GM23338 (cell line): ENCODE data around the gene PSMB2. TPM values are rescaled to one million over a fixed set of nuclear protein-coding genes. Genes with fewer than 3 reads are reported as not detected.
"Not testable (repeated sequence)": the region's sequence is repeated elsewhere in the genome, so short reads cannot be mapped to it uniquely, and the experiment has no call there.

Source experiments
- ATAC-seq: fragments of 200-7000 bp; cut with Tn5 transposase; 3 replicates; pipeline ENCODE4 v1.9.1; 2020
- DNase-seq: peaks from one replicate; pipeline ENCODE4 v3.0.0-alpha.2; 2015; ENCODE audit warnings: low spot score
- H2AFZ ChIP-seq: fragments of 200-600 bp; sonication (generic); 2 replicates; pipeline ENCODE4 v1.8.0; 2016; ENCODE audit warnings: antibody characterized with exemption, mild to moderate bottlenecking, moderate library complexity
- H3F3A ChIP-seq: fragments of 200-600 bp; sonication (generic); replicated peaks from 2 replicates; pipeline ENCODE4 v1.8.0; 2017; ENCODE audit warnings: antibody characterized with exemption, mixed run types, low read depth
- H3K27ac ChIP-seq: fragments of 200-600 bp; sonication (generic); 2 replicates; pipeline ENCODE4 v1.6.1; 2016; ENCODE audit warnings: low read depth
- H3K27me3 ChIP-seq: fragments of 200-600 bp; sonication (generic); 2 replicates; pipeline ENCODE4 v1.8.0; 2016; ENCODE audit warnings: mild to moderate bottlenecking, mixed run types, moderate library complexity; ENCODE audit not compliant: insufficient read depth
- H3K36me3 ChIP-seq: fragments of 200-600 bp; sonication (generic); 2 replicates; pipeline ENCODE4 v1.8.0; 2016; ENCODE audit warnings: mild to moderate bottlenecking; ENCODE audit not compliant: insufficient read depth
- H3K4me1 ChIP-seq: fragments of 200-600 bp; sonication (generic); 2 replicates; pipeline ENCODE4 v1.8.0; 2016; ENCODE audit warnings: mild to moderate bottlenecking, moderate library complexity; ENCODE audit not compliant: insufficient read depth
- H3K4me2 ChIP-seq: fragments of 200-600 bp; sonication (generic); 2 replicates; pipeline ENCODE4 v1.7.1; 2017; ENCODE audit warnings: mixed run types
- H3K4me3 ChIP-seq: fragments of 200-600 bp; sonication (generic); 2 replicates; pipeline ENCODE4 v1.6.1; 2016; ENCODE audit warnings: mixed run types
- H3K79me2 ChIP-seq: fragments of 200-600 bp; sonication (generic); replicated peaks from 2 replicates; pipeline ENCODE4 v1.8.0; 2017; ENCODE audit warnings: mild to moderate bottlenecking; ENCODE audit not compliant: insufficient read depth
- H3K9me2 ChIP-seq: fragments of 200-600 bp; sonication (generic); 2 replicates; pipeline ENCODE4 v1.8.0; 2017; ENCODE audit not compliant: insufficient read depth
- H4K20me1 ChIP-seq: fragments of 200-600 bp; sonication (generic); replicated peaks from 2 replicates; pipeline ENCODE4 v1.8.0; 2017; ENCODE audit warnings: mild to moderate bottlenecking; ENCODE audit not compliant: insufficient read depth
- H3K27ac Mint-ChIP-seq: 2 replicates; pipeline ENCODE4 v1.8.0; 2020; ENCODE audit warnings: inconsistent platforms, mild to moderate bottlenecking, moderate library complexity, mixed read lengths
- H3K27me3 Mint-ChIP-seq: 3 replicates; pipeline ENCODE4 v1.8.0; 2022; ENCODE audit warnings: low read depth, mild to moderate bottlenecking, moderate library complexity, mixed read lengths, inconsistent platforms; ENCODE audit not compliant: insufficient read depth, poor library complexity
- H3K36me3 Mint-ChIP-seq: 3 replicates; pipeline ENCODE4 v1.8.0; 2021; ENCODE audit warnings: low read depth, mild to moderate bottlenecking, inconsistent platforms, moderate library complexity, mixed read lengths
- H3K4me1 Mint-ChIP-seq: 3 replicates; pipeline ENCODE4 v1.8.0; 2020; ENCODE audit warnings: mild to moderate bottlenecking, inconsistent platforms, mixed read lengths
- H3K4me3 Mint-ChIP-seq: 3 replicates; pipeline ENCODE4 v1.8.0; 2021; ENCODE audit warnings: moderate library complexity, mild to moderate bottlenecking, inconsistent platforms, mixed read lengths
- H3K9me3 Mint-ChIP-seq: 3 replicates; pipeline ENCODE4 v1.8.0; 2020; ENCODE audit warnings: moderate library complexity, mild to moderate bottlenecking, inconsistent platforms, mixed read lengths
- CREB1 ChIP-seq: fragments of 250-450 bp; sonication (Bioruptor Pico); IDR thresholded peaks from 2 replicates; pipeline ENCODE4 v1.5.0; 2020; ENCODE audit warnings: low read depth, mild to moderate bottlenecking, moderate library complexity
- CTCF ChIP-seq, 2 experiments: fragments of 200-600 bp in 1 of 2; sonication (generic) in 1 of 2; conservative IDR thresholded peaks; 2 replicates each; pipeline versions ENCODE4 v1.5.1 to v1.6.1; 2016 to 2017; ENCODE audit warnings: antibody characterized with exemption in 2 of 2, low read depth in 2 of 2, mild to moderate bottlenecking in 2 of 2, moderate library complexity in 1 of 2
- ETS1 ChIP-seq: IDR thresholded peaks from 2 replicates; pipeline ENCODE4 v1.6.1; 2016; ENCODE audit warnings: antibody characterized with exemption
- EZH2 ChIP-seq: fragments of 200-600 bp; sonication (generic); IDR thresholded peaks from one replicate; pipeline ENCODE4 v1.8.0; 2017; ENCODE audit warnings: antibody characterized with exemption, mild to moderate bottlenecking, low read depth; ENCODE audit not compliant: unreplicated experiment
- NANOG ChIP-seq: IDR thresholded peaks from 2 replicates; pipeline ENCODE4 v1.6.1; 2016; ENCODE audit warnings: antibody characterized with exemption, borderline replicate concordance
- REST ChIP-seq: IDR thresholded peaks from one replicate; pipeline ENCODE4 v1.6.1; 2018; ENCODE audit warnings: antibody characterized with exemption; ENCODE audit not compliant: unreplicated experiment
- STAT1 ChIP-seq: IDR thresholded peaks from one replicate; pipeline ENCODE4 v1.6.1; 2016; ENCODE audit warnings: antibody characterized with exemption; ENCODE audit not compliant: unreplicated experiment
- polyA plus RNA-seq: library from polyadenylated mRNA; unstranded; fragments of >200 nt; fragmentation: Nextera tagmentation; extraction: Ambion mirVana; gene quantifications from 2 replicates; pipeline ENCODE4 v1.2.1, GENCODE V29; 2016
- total RNA-seq: library from RNA; depleted of rRNA; stranded (reverse); fragments of >200 nt; shearing (Covaris generic); gene quantifications from 2 replicates; pipeline ENCODE4 v1.2.3, GENCODE V29; 2014

PSMB2 gene
- total and polyA plus RNA-seq, 2 experiments from 2014 or later = 68.2 to 147 TPM

GRCh38 chr1:35576766-35577070, 64.6 kb downstream of the PSMB2 start:
- H3F3A ChIP-seq = peaks cover 27% of the 10 kb centered on the region
- H3K9me3 Mint-ChIP-seq, ATAC-seq, H3K36me3 Mint-ChIP-seq, H3K27ac Mint-ChIP-seq, DNase-seq, H3K79me2 ChIP-seq, H3K27ac ChIP-seq, H4K20me1 ChIP-seq, H3K9me2 ChIP-seq, H3K36me3 ChIP-seq: not testable (repeated sequence)
- peaks cover 32% of the 10 kb centered on the region for H3K4me1 Mint-ChIP-seq
- peak overlapping the region; percentile 84 for H3K4me3 ChIP-seq
- peak overlapping the region; percentile 98 for H2AFZ ChIP-seq
- peak; percentile 40 for TF ChIP-seq EZH2
- H3K4me1 ChIP-seq = peaks cover 38% of the 10 kb centered on the region
- peaks cover 81% of the 10 kb centered on the region for H3K27me3 Mint-ChIP-seq
- peak overlapping the region; percentile 99 for H3K4me2 ChIP-seq
- peaks cover 84% of the 10 kb centered on the region for H3K27me3 ChIP-seq
- H3K4me3 Mint-ChIP-seq = peak overlapping the region; percentile 79

GRCh38 chr1:35576061-35576765, 65.1 kb downstream of the PSMB2 start:
- Mint-ChIP-seq H3K4me1 (peaks cover 32% of the 10 kb centered on the region), H3K27ac (no peak overlapping the region), H3K27me3 (peaks cover 86% of the 10 kb centered on the region), H3K9me3 (no peaks in the 10 kb centered on the region), H3K36me3 (no peaks in the 10 kb centered on the region; the same call in 2 of the 3 replicates), H3K4me3 (peak overlapping the region; percentile 79)
- H3K4me2 ChIP-seq = peak overlapping the region; percentile 99
- peak overlapping the region; percentile 98 for H2AFZ ChIP-seq
- 0 out of 2 replicates have a peak, but pooled peaks cover 2% of the 10 kb centered on the region for H4K20me1 ChIP-seq
- TF ChIP-seq ETS1 (0 out of 2 replicates have a peak, but pooled peaks have one; percentile 23), REST (no peak), EZH2 (peak; percentile 64)
- H3F3A ChIP-seq = peaks cover 27% of the 10 kb centered on the region
- H3K79me2 ChIP-seq = no peaks in the 10 kb centered on the region
- no peaks in the 10 kb centered on the region; the same call in 1 of the 2 replicates for H3K36me3 ChIP-seq
- H3K9me2 ChIP-seq = no peaks in the 10 kb centered on the region
- H3K27me3 ChIP-seq = peaks cover 89% of the 10 kb centered on the region
- ATAC-seq (no peak), DNase-seq (peak; percentile 47)
- peaks cover 38% of the 10 kb centered on the region for H3K4me1 ChIP-seq
- peak overlapping the region; percentile 84 for H3K4me3 ChIP-seq
- no peak overlapping the region for H3K27ac ChIP-seq

GRCh38 chr1:35575416-35575958, 65.8 kb downstream of the PSMB2 start:
- Histone ChIP-seq H3K9me2 (no peaks in the 10 kb centered on the region), H3K27me3 (peaks cover 97% of the 10 kb centered on the region), H3K4me3 (peak overlapping the region; percentile 84), H3K36me3 (no peaks in the 10 kb centered on the region; the same call in 1 of the 2 replicates), H3K79me2 (no peaks in the 10 kb centered on the region), H3K4me1 (peaks cover 38% of the 10 kb centered on the region), H3F3A (peaks cover 27% of the 10 kb centered on the region), H3K4me2 (peak overlapping the region; percentile 99), H2AFZ (no peak overlapping the region), H3K27ac (no peak overlapping the region), H4K20me1 (0 out of 2 replicates have a peak, but pooled peaks cover 2% of the 10 kb centered on the region)
- H3K36me3 Mint-ChIP-seq = no peaks in the 10 kb centered on the region; the same call in 2 of the 3 replicates
- ATAC-seq (no peak), DNase-seq (no peak)
- H3K27ac Mint-ChIP-seq = no peak overlapping the region
- no peaks in the 10 kb centered on the region for H3K9me3 Mint-ChIP-seq
- peaks cover 32% of the 10 kb centered on the region for H3K4me1 Mint-ChIP-seq
- H3K27me3 Mint-ChIP-seq = peaks cover 93% of the 10 kb centered on the region
- H3K4me3 Mint-ChIP-seq = peak overlapping the region; percentile 47
- TF ChIP-seq CTCF (conservative IDR thresholded peaks at IDR 0.05; ENCODE audit: low read depth in 2 of 2) = no peak
- TF ChIP-seq EZH2 = no peak
- no peak for TF ChIP-seq NANOG
- no peak for TF ChIP-seq CREB1
- TF ChIP-seq REST = no peak
- no peak for TF ChIP-seq STAT1
